ENCODE measurements around the gene RAB26. TPM values are rescaled to one million over a fixed set of nuclear protein-coding genes. Genes with fewer than 3 reads are reported as not detected.

The RAB26 gene
- total RNA-seq, 6 donors from 2014 or later, result 0.30 to 6.8 (median 0.85) TPM; not detected in 2

DNA sequence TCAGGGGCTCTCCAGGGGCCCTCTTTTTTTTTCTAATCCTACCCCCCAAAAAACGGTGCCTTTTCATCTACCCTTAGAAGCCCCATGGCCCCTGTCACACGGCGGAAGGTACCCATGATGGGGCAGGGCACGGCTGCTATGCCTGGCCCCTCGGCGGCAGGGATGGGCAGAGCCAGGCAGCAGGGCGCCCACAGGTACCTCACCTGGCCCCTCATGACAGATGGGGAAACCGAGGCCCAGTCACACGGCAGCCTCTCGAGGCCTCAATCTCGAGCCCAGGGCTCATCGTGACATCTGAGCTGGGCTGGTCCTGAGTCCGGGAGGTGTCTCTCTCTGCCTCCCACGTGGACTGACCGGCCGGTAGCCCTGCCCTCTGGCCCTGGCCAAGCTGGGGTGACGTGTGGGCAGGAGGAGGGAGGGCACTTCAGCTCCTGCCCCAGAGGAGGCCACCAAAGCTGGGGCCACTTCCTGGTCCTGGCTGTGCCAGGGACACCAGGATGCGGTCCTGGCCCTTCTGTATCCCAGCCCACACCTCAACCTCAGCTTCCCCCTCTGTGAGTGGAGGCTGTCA lies 18.7 kb downstream of the RAB26 start:
- TF ChIP-seq POLR2AphosphoS5 (IDR thresholded peaks at IDR 0.05) (no peak), POLR2A (IDR thresholded peaks at IDR 0.05) (no peak), EP300 (IDR thresholded peaks at IDR 0.05) (no peak)
- TF ChIP-seq, protein P1, sequence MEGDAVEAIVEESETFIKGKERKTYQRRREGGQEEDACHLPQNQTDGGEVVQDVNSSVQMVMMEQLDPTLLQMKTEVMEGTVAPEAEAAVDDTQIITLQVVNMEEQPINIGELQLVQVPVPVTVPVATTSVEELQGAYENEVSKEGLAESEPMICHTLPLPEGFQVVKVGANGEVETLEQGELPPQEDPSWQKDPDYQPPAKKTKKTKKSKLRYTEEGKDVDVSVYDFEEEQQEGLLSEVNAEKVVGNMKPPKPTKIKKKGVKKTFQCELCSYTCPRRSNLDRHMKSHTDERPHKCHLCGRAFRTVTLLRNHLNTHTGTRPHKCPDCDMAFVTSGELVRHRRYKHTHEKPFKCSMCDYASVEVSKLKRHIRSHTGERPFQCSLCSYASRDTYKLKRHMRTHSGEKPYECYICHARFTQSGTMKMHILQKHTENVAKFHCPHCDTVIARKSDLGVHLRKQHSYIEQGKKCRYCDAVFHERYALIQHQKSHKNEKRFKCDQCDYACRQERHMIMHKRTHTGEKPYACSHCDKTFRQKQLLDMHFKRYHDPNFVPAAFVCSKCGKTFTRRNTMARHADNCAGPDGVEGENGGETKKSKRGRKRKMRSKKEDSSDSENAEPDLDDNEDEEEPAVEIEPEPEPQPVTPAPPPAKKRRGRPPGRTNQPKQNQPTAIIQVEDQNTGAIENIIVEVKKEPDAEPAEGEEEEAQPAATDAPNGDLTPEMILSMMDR (IDR thresholded peaks at IDR 0.05), result no peak
- Histone ChIP-seq H3K4me1 (peaks cover 8 to 31% (median 9%) of the 10 kb centered on the region in 4 donors), H3K4me3 (no peak overlapping the region), H3K27ac (no peak overlapping the region), H3K36me3 (peaks cover 4 to 59% (median 42%) of the 10 kb centered on the region in 4 donors), H3K9me3 (no peaks in the 10 kb centered on the region), H3K27me3 (no peaks in the 10 kb centered on the region)
- ATAC-seq (ENCODE audit: low FRiP score in 2 of 2) (no peak), DNase-seq (peak in 1 of 2 donors; percentile 59)
- 94% methylated on average over 3 to 18 of the region's 18 CpGs for WGBS, 2 donors

DNA sequence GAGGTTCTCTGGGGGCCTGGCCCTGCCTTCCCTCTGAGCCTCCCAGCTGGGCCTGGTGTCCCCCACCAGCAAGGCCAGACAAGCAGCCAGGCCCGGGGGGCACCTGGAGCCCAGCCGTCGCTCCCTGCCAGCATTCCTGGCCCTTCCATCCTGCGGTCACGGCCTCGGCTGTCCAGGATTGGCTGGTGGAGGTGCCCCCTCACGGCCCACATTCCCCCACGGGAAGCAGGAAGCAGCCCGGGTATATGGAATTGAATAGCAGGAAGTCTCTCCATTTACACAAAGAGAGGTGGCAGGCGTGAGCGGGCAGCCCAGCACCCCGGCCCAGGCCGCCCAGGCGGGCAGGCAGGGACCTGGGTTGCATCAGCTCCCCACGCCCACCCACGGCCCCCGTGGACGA lies 21.7 kb downstream of the RAB26 start:
- Histone ChIP-seq H3K4me1 (peaks cover 8 to 28% (median 9%) of the 10 kb centered on the region in 4 donors), H3K4me3 (peak overlapping the region; percentile 17 to 58 (median 45)), H3K27ac (peak overlapping the region; percentile 82 to 92 (median 84)), H3K36me3 (peaks cover 8 to 82% (median 68%) of the 10 kb centered on the region in 4 donors), H3K9me3 (no peaks in the 10 kb centered on the region), H3K27me3 (no peaks in the 10 kb centered on the region)
- DNase-seq (peak in 1 of 2 donors; percentile 87), ATAC-seq (ENCODE audit: low FRiP score in 2 of 2) (peak in 1 of 2 donors; percentile 21)
- peak in 2 of 4 donors; percentile 24 to 40 for TF ChIP-seq POLR2A (IDR thresholded peaks at IDR 0.05)
- TF ChIP-seq, protein P1 (IDR thresholded peaks at IDR 0.05), result no peak
- peak; percentile 57 to 58 for TF ChIP-seq POLR2AphosphoS5 (IDR thresholded peaks at IDR 0.05)
- WGBS, 2 donors, result 72 to 78% methylated on average over 11 to 18 of the region's 18 CpGs

DNA sequence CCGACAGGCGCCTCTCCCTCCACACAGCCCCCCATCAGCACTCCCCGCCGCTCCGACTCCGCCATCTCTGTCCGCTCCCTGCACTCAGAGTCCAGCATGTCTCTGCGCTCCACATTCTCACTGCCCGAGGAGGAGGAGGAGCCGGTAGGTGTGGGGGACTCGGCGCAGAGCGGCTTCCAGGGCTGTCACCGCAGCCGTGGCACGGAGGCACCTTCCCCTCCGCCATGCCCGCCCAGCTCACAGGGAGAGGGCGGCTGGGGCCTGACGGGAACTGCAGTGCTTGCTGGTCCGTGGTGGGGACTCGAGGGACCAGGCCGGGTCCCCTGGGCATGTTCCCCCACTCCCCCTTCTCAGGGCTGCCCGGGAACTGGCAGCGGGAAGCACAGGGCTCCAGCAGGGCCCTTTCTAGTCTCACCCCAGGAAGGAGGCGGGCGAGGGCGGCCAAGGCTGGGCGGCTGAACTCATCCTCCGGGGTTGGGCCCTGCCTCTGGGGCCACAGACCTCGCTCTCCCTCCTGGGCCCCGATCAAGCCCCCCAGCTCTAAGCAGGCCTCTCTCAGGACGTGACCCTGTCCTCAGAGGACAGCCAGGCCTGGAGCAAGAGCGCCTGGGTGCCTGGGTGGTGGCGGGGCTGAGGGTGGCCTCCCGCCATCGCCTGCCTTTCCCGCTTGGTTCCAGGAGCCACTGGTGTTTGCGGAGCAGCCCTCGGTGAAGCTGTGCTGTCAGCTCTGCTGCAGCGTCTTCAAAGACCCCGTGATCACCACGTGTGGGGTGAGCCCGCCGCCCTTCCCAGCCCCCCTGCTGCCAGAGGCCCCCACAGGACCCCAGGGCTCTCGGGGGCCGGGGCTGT lies 22.4 kb downstream of the RAB26 start:
- H3K4me1 ChIP-seq, result peaks cover 8 to 28% (median 9%) of the 10 kb centered on the region in 4 donors
- 66 to 78% methylated on average over 26 to 42 of the region's 47 CpGs for WGBS, 2 donors
- no peaks in the 10 kb centered on the region for H3K9me3 ChIP-seq
- peak overlapping the region; percentile 17 to 58 (median 45) for H3K4me3 ChIP-seq
- DNase-seq, result peak in 1 of 2 donors; percentile 71
- H3K27me3 ChIP-seq, result no peaks in the 10 kb centered on the region
- peaks cover 9 to 87% (median 74%) of the 10 kb centered on the region in 4 donors for H3K36me3 ChIP-seq
- no peak for TF ChIP-seq POLR2A (IDR thresholded peaks at IDR 0.05)
- no peak for TF ChIP-seq POLR2AphosphoS5 (IDR thresholded peaks at IDR 0.05)
- no peak for TF ChIP-seq EP300 (IDR thresholded peaks at IDR 0.05)
- TF ChIP-seq, protein P1 (IDR thresholded peaks at IDR 0.05), result no peak
- H3K27ac ChIP-seq, result peak overlapping the region; percentile 82 to 92 (median 84)
- ATAC-seq (ENCODE audit: low FRiP score in 2 of 2), result no peak

DNA sequence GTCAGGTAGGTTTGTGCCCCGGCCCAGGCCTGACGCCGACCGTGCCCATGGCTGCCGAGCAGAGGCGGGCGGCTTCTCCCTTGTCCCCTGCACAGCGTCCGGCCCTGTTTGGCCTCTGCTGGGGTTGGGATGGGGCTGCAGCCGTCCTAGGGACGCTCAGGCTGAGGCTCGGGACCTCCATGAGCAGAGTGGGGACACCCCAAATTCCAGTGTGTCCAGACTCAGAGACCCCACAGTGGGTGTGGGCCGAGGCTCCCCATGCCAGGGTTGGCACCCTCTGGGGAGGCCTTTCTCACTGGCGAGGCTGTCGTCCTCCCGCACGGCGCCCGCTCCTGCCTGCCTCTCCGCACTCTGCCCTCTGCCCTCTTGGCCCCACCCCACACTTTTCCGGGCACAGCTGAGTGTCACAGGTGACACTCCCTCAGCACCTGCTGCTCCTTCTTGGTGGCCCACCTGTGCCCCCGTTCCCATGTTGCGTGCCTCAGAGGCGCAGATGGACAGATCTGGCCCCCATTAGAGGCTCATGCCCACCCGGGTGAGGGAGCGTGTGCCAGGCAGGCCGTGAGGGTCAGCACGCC lies 23.3 kb downstream of the RAB26 start:
- peak overlapping the region; percentile 82 to 92 (median 84) for H3K27ac ChIP-seq

More for the DNA sequence above, 23.3 kb downstream of the RAB26 start:
- Histone ChIP-seq H3K36me3 (peaks cover 9 to 87% (median 75%) of the 10 kb centered on the region in 4 donors), H3K4me3 (peak overlapping the region in 2 of 4 donors; percentile 44 to 58), H3K9me3 (no peaks in the 10 kb centered on the region), H3K4me1 (peaks cover 8 to 28% (median 9%) of the 10 kb centered on the region in 4 donors), H3K27me3 (no peaks in the 10 kb centered on the region)
- 84 to 91% methylated on average over 21 to 28 of the region's 28 CpGs for WGBS, 2 donors
- DNase-seq (peak in 1 of 2 donors; percentile 74), ATAC-seq (ENCODE audit: low FRiP score in 2 of 2) (no peak)
- TF ChIP-seq, protein P1 (IDR thresholded peaks at IDR 0.05), result no peak
- TF ChIP-seq POLR2A (IDR thresholded peaks at IDR 0.05) (no peak), POLR2AphosphoS5 (IDR thresholded peaks at IDR 0.05) (no peak)
